SK-N-SH (cell line): ENCODE measurements around the gene KIF16B. TPM values are rescaled to one million over a fixed set of nuclear protein-coding genes. Genes with fewer than 3 reads are reported as not detected.

Experiments
- CTCF ChIA-PET: fragments of 300-600, 350-600 bp; formaldehyde crosslinking; extraction: SDS; loops from one replicate; lab custom pipeline; 2021; lab: Yijun Ruan, JAX
- POLR2A ChIA-PET: fragments of 350-600 bp; sonication (Branson Sonifier 250); formaldehyde crosslinking; extraction: SDS; loops from one replicate; lab custom pipeline; 2020; ENCODE audit warnings: antibody characterized with exemption, inconsistent platforms; lab: Yijun Ruan, JAX
- DNase-seq: peaks from one replicate; pipeline ENCODE4 v3.0.0; 2012
- H2AFZ ChIP-seq: fragments of 200-600 bp; sonication (generic); 2 replicates; pipeline ENCODE4 v1.8.1; 2016; ENCODE audit warnings: antibody characterized with exemption, mild to moderate bottlenecking, low read depth
- H3F3A ChIP-seq: fragments of 200-600 bp; sonication (generic); replicated peaks from 2 replicates; pipeline ENCODE3; 2016; ENCODE audit warnings: antibody characterized with exemption, mild to moderate bottlenecking; ENCODE audit not compliant: insufficient read depth
- H3K27ac ChIP-seq, 2 experiments: fragments of 200-500 bp in 1 of 2; fragments of 200-600 bp in 1 of 2; sonication (Bioruptor generic) in 1 of 2; sonication (generic), shearing (Covaris generic) in 1 of 2; 2 replicates each; pipeline versions ENCODE4 v1.5.1 to v1.6.1; 2014 to 2016; ENCODE audit warnings: low read depth in 2 of 2, inconsistent platforms in 1 of 2, low read length in 1 of 2, mild to moderate bottlenecking in 1 of 2, mixed read lengths in 1 of 2
- H3K27me3 ChIP-seq: fragments of 200-600 bp; sonication (generic), shearing (Covaris generic); 2 replicates; pipeline ENCODE4 v1.6.1; 2016; ENCODE audit warnings: mixed run types; ENCODE audit not compliant: insufficient read depth
- H3K36me3 ChIP-seq, 2 experiments: fragments of 200-500 bp in 1 of 2; fragments of 200-600 bp in 1 of 2; sonication (Bioruptor generic) in 1 of 2; sonication (generic) in 1 of 2; replicated peaks in 1 of 2; 2 replicates each; pipeline versions ENCODE3 to v1.5.1; 2014 to 2016; ENCODE audit warnings: low read length in 1 of 2, mild to moderate bottlenecking in 1 of 2; ENCODE audit not compliant: insufficient read depth in 2 of 2, control insufficient read depth in 1 of 2
- H3K4me1 ChIP-seq, 2 experiments: fragments of 200-500 bp in 1 of 2; fragments of 200-600 bp in 1 of 2; sonication (Bioruptor generic) in 1 of 2; sonication (generic), shearing (Covaris generic) in 1 of 2; 2 replicates each; pipeline versions ENCODE4 v1.5.1 to v1.6.1; 2014 to 2016; ENCODE audit warnings: low read depth in 1 of 2, low read length in 1 of 2, mixed run types in 1 of 2; ENCODE audit not compliant: insufficient read depth in 2 of 2, control insufficient read depth in 1 of 2
- H3K4me2 ChIP-seq: fragments of 200-600 bp; sonication (generic), shearing (Covaris generic); 2 replicates; pipeline ENCODE4 v1.6.1; 2017; ENCODE audit warnings: mixed run types
- H3K4me3 ChIP-seq, 2 experiments: fragments of 200-500 bp in 1 of 2; fragments of 200-600 bp in 1 of 2; sonication (Bioruptor generic) in 1 of 2; sonication (generic), shearing (Covaris generic) in 1 of 2; 2 replicates each; pipeline versions ENCODE4 v1.5.1 to v1.8.1; 2014 to 2016; ENCODE audit warnings: low read depth in 2 of 2, inconsistent platforms in 1 of 2, low read length in 1 of 2, mild to moderate bottlenecking in 1 of 2, mixed read lengths in 1 of 2, moderate library complexity in 1 of 2
- H3K79me2 ChIP-seq: fragments of 200-600 bp; sonication (generic); 2 replicates; pipeline ENCODE4 v1.8.1; 2017; ENCODE audit warnings: mild to moderate bottlenecking; ENCODE audit not compliant: insufficient read depth
- H3K9ac ChIP-seq: fragments of 200-600 bp; sonication (generic); 2 replicates; pipeline ENCODE4 v1.6.1; 2017; ENCODE audit warnings: mixed run types
- H3K9me2 ChIP-seq: fragments of 200-600 bp; sonication (generic); 2 replicates; pipeline ENCODE4 v1.6.1; 2017; ENCODE audit warnings: mixed run types
- H3K9me3 ChIP-seq: fragments of 200-600 bp; sonication (generic); 2 replicates; pipeline ENCODE4 v1.6.1; 2017; ENCODE audit warnings: mixed run types, mild to moderate bottlenecking, moderate library complexity
- H4K20me1 ChIP-seq: fragments of 200-600 bp; sonication (generic); 2 replicates; pipeline ENCODE4 v1.6.1; 2017; ENCODE audit warnings: mild to moderate bottlenecking, mixed run types; ENCODE audit not compliant: insufficient read depth
- CHD2 ChIP-seq: fragments of 150-350 bp; IDR thresholded peaks from 2 replicates; pipeline ENCODE4 v1.6.1; 2018; ENCODE audit warnings: low read length; ENCODE audit not compliant: partially characterized antibody
- ELF1 ChIP-seq: IDR thresholded peaks from 2 replicates; pipeline ENCODE4 v1.4.0; 2012
- EP300 ChIP-seq, 2 experiments: IDR thresholded peaks; 2 replicates each; pipeline versions ENCODE4 v1.4.0 to v1.6.1; 2012; ENCODE audit warnings: borderline replicate concordance in 1 of 2, low read depth in 1 of 2, low read length in 1 of 2
- FOXJ3 ChIP-seq: sonication (generic); formaldehyde crosslinking; IDR thresholded peaks from 2 replicates; pipeline ENCODE4 v1.5.1; 2020; ENCODE audit warnings: mild to moderate bottlenecking, missing genetic modification reagents
- FOXM1 ChIP-seq: IDR thresholded peaks from 2 replicates; pipeline ENCODE4 v1.4.0; 2012; ENCODE audit warnings: low read depth, mild to moderate bottlenecking
- GABPA ChIP-seq: IDR thresholded peaks from 2 replicates; pipeline ENCODE4 v1.4.0; 2012; ENCODE audit warnings: low read depth, mild to moderate bottlenecking
- IRF3 ChIP-seq: fragments of 150-350 bp; IDR thresholded peaks from 2 replicates; pipeline ENCODE4 v1.6.1; 2016; ENCODE audit warnings: mild to moderate bottlenecking, low read depth, low read length
- MXI1 ChIP-seq: IDR thresholded peaks from 2 replicates; pipeline ENCODE4 v1.6.1; 2012; ENCODE audit warnings: mild to moderate bottlenecking, low read depth, low read length, improper control_type of control experiment
- NRF1 ChIP-seq: IDR thresholded peaks from 2 replicates; pipeline ENCODE4 v1.6.1; 2012; ENCODE audit warnings: low read depth, mild to moderate bottlenecking, low read length
- PBX3 ChIP-seq: IDR thresholded peaks from 2 replicates; pipeline ENCODE4; 2012
- POLR2AphosphoS5 ChIP-seq: IDR thresholded peaks from 2 replicates; pipeline ENCODE4 v1.6.1; 2012; ENCODE audit warnings: low read depth, low read length
- RFX5 ChIP-seq: IDR thresholded peaks from 2 replicates; pipeline ENCODE4 v1.6.1; 2012; ENCODE audit warnings: mild to moderate bottlenecking, improper control_type of control experiment, low read length
- SIN3A ChIP-seq: IDR thresholded peaks from 2 replicates; pipeline ENCODE4 v1.6.1; 2012; ENCODE audit warnings: low read depth, mild to moderate bottlenecking, low read length, moderate library complexity, borderline replicate concordance
- TAF1 ChIP-seq: IDR thresholded peaks from 2 replicates; pipeline ENCODE4 v1.6.1; 2012; ENCODE audit warnings: low read depth, mild to moderate bottlenecking, low read length, moderate library complexity, borderline replicate concordance
- TCF12 ChIP-seq: IDR thresholded peaks from 2 replicates; pipeline ENCODE4 v1.4.0; 2012
- USF1 ChIP-seq: IDR thresholded peaks from 2 replicates; pipeline ENCODE4 v1.4.0; 2012; ENCODE audit warnings: low read depth, borderline replicate concordance
- ZBTB33 ChIP-seq: IDR thresholded peaks from 2 replicates; pipeline ENCODE4 v1.4.0; 2012; ENCODE audit warnings: low read depth, borderline replicate concordance
- WGBS: methylation state at CpG from one replicate; pipeline ENCODE4 v1.1.6; 2017; ENCODE audit warnings: low lambda C conversion rate; 5-methylcytosine and 5-hydroxymethylcytosine counted together
- polyA plus RNA-seq, 3 experiments: library from polyadenylated mRNA; depleted of rRNA; stranded (reverse); fragments of >200 nt; gene quantifications; 2 replicates each; pipeline ENCODE4 v1.2.3, GENCODE V29; 2012
- TF ChIP-seq, protein P1 (sequence below): fragments of 150-350 bp; IDR thresholded peaks from 2 replicates; pipeline ENCODE4 v1.6.1; 2017; ENCODE audit warnings: antibody characterized with exemption, low read length, low read depth, borderline replicate concordance

KIF16B gene
- polyA plus RNA-seq, 1 of the 3 experiments (the other 2 are of a cell fraction): 3.3 TPM

DNA sequence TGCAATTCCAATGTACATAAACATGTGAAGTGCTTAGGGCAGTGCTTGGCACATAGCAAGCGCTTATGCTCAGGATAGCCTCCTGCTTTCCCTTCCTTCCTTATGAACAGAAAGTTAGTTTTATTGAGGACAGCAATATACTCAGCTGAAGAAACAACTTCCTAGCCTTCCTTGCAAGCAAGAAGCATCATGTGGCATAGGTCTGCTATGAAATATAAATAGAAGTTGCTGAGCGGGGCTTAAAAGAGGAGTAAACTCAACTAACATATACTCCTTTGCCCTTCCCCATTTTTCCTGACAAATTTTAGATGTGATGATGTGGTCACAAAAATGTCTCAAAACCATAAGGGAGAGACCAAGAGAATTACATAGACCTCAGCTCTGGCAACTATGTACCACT, 98.9 kb downstream of the KIF16B start (continued):
- TF ChIP-seq POLR2AphosphoS5: no peak
- no peak for TF ChIP-seq MXI1
- TF ChIP-seq IRF3: no peak
- no peak for TF ChIP-seq FOXJ3 (CRISPR knock-in tag)
- TF ChIP-seq CHD2: no peak
- TF ChIP-seq ELF1: no peak
- no peak for TF ChIP-seq ZBTB33
- no peak for TF ChIP-seq EP300 (IDR thresholded peaks at IDR 0.05; ENCODE audit: borderline replicate concordance in 1 of 2, low read depth in 1 of 2, low read length in 1 of 2)
- no peak for TF ChIP-seq RFX5

GRCh38 chr20:16472045-16472872, 101.0 kb downstream of the KIF16B start:
- Histone ChIP-seq H4K20me1 (no peaks in the 10 kb centered on the region), H2AFZ (no peak overlapping the region), H3K27me3 (no peaks in the 10 kb centered on the region), H3K79me2 (no peaks in the 10 kb centered on the region), H3K4me3 (no peak overlapping the region), H3K4me2 (no peak overlapping the region), H3F3A (no peaks in the 10 kb centered on the region), H3K27ac (no peak overlapping the region), H3K4me1 (peaks cover 0 to 10% of the 10 kb centered on the region in 2 experiments; a peak in 2 of 4 replicates), H3K9me3 (no peaks in the 10 kb centered on the region), H3K9ac (no peak overlapping the region), H3K36me3 (no peaks in the 10 kb centered on the region), H3K9me2 (no peaks in the 10 kb centered on the region)
- POLR2A ChIA-PET: no interaction called here
- 90% methylated on average over 12 of the region's 12 CpGs for WGBS
- no peak for DNase-seq
- CTCF ChIA-PET: interaction anchor here (1.0 to 1.1 kb wide), 2 partner anchors 36 to 289 kb away, joined by 3 read pairs; no protein-coding TSS in a partner anchor
- TF ChIP-seq MXI1: no peak
- TF ChIP-seq PBX3: no peak
- TF ChIP-seq TCF12: no peak
- TF ChIP-seq USF1: no peak
- TF ChIP-seq POLR2AphosphoS5: no peak
- no peak for TF ChIP-seq NRF1
- no peak for TF ChIP-seq ELF1
- TF ChIP-seq ZBTB33: no peak
- TF ChIP-seq TAF1: no peak
- TF ChIP-seq FOXM1: no peak
- no peak for TF ChIP-seq SIN3A
- TF ChIP-seq, protein P1, sequence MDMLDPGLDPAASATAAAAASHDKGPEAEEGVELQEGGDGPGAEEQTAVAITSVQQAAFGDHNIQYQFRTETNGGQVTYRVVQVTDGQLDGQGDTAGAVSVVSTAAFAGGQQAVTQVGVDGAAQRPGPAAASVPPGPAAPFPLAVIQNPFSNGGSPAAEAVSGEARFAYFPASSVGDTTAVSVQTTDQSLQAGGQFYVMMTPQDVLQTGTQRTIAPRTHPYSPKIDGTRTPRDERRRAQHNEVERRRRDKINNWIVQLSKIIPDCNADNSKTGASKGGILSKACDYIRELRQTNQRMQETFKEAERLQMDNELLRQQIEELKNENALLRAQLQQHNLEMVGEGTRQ: no peak
- no peak for TF ChIP-seq GABPA
